Neural progenitor cell (in vitro differentiated cells): Measurements from ENCODE around the gene SLC25A34. TPM values are rescaled to one million over a fixed set of nuclear protein-coding genes. Genes with fewer than 3 reads are reported as not detected.

ENCODE experiments used
- DNase-seq: peaks from one replicate; pipeline ENCODE4 v3.0.0-alpha.2; 2016; ENCODE audit warnings: low spot score
- H2AFZ ChIP-seq: fragments of 200-600 bp; sonication (generic); replicated peaks from 2 replicates; pipeline ENCODE4 v1.6.1; 2016; ENCODE audit warnings: antibody characterized with exemption
- H3F3A ChIP-seq: fragments of 200-600 bp; sonication (generic); 2 replicates; pipeline ENCODE4 v1.6.1; 2016; ENCODE audit warnings: antibody characterized with exemption, low read depth
- H3K27ac ChIP-seq: fragments of 200-600 bp; sonication (generic); 2 replicates; pipeline ENCODE4 v1.5.1; 2016; ENCODE audit warnings: mild to moderate bottlenecking
- H3K27me3 ChIP-seq: fragments of 200-600 bp; sonication (generic); 2 replicates; pipeline ENCODE4 v1.6.1; 2016; ENCODE audit warnings: mild to moderate bottlenecking, moderate library complexity
- H3K36me3 ChIP-seq: fragments of 200-600 bp; sonication (generic); 2 replicates; pipeline ENCODE4 v1.5.1; 2016
- H3K4me1 ChIP-seq: fragments of 200-600 bp; sonication (generic); 2 replicates; pipeline ENCODE4 v1.6.1; 2016; ENCODE audit warnings: mixed run types
- H3K4me2 ChIP-seq: fragments of 200-600 bp; sonication (generic); 2 replicates; pipeline ENCODE4 v1.6.1; 2016
- H3K4me3 ChIP-seq: fragments of 200-600 bp; sonication (generic); 2 replicates; pipeline ENCODE4 v1.5.1; 2016
- H3K79me2 ChIP-seq: fragments of 200-600 bp; sonication (generic); 2 replicates; pipeline ENCODE4 v1.6.1; 2016; ENCODE audit warnings: low read depth
- H3K9ac ChIP-seq: fragments of 200-600 bp; sonication (generic); 2 replicates; pipeline ENCODE4 v1.6.1; 2016
- H3K9me3 ChIP-seq: fragments of 200-600 bp; sonication (generic); 2 replicates; pipeline ENCODE4 v1.5.1; 2016; ENCODE audit warnings: low read depth
- H4K20me1 ChIP-seq: fragments of 200-600 bp; sonication (generic); 2 replicates; pipeline ENCODE4 v1.6.1; 2016; ENCODE audit warnings: low read depth
- H3K27ac Mint-ChIP-seq: 3 replicates; pipeline ENCODE4 v1.8.0; 2021; ENCODE audit warnings: mixed read lengths
- H3K27me3 Mint-ChIP-seq: 2 replicates; pipeline ENCODE4 v1.8.0; 2022; ENCODE audit warnings: low read depth, mild to moderate bottlenecking, inconsistent platforms, moderate library complexity, mixed read lengths; ENCODE audit not compliant: insufficient read depth
- H3K36me3 Mint-ChIP-seq: 3 replicates; pipeline ENCODE4 v1.8.0; 2021; ENCODE audit warnings: mixed read lengths
- H3K4me1 Mint-ChIP-seq: 3 replicates; pipeline ENCODE4 v1.8.0; 2021; ENCODE audit warnings: mixed read lengths
- H3K4me3 Mint-ChIP-seq: 3 replicates; pipeline ENCODE4 v1.8.0; 2021; ENCODE audit warnings: mild to moderate bottlenecking, moderate library complexity, mixed read lengths
- H3K9me3 Mint-ChIP-seq: 3 replicates; pipeline ENCODE4 v1.8.0; 2020; ENCODE audit warnings: mixed read lengths
- EZH2 ChIP-seq: fragments of 200-600 bp; sonication (generic); IDR thresholded peaks from 2 replicates; pipeline ENCODE4 v1.6.1; 2017; ENCODE audit warnings: antibody characterized with exemption, mild to moderate bottlenecking, moderate library complexity
- EZH2phosphoT487 ChIP-seq: fragments of 200-600 bp; sonication (generic); IDR thresholded peaks from 2 replicates; pipeline ENCODE4 v1.6.1; 2017; ENCODE audit warnings: antibody characterized with exemption
- total RNA-seq: library from RNA; depleted of rRNA; stranded (reverse); fragments of >200 nt; gene quantifications from 2 replicates; pipeline ENCODE4 v1.2.3, GENCODE V29; 2015; ENCODE audit warnings: low replicate concordance
- TF ChIP-seq, protein P1 (sequence below): fragments of 200-600 bp; sonication (generic); IDR thresholded peaks from 2 replicates; pipeline ENCODE4 v1.5.1; 2017; ENCODE audit warnings: antibody characterized with exemption, mild to moderate bottlenecking

Gene SLC25A34
- total RNA-seq, 1 donor from 2014 or later: 0.34 TPM

DNA sequence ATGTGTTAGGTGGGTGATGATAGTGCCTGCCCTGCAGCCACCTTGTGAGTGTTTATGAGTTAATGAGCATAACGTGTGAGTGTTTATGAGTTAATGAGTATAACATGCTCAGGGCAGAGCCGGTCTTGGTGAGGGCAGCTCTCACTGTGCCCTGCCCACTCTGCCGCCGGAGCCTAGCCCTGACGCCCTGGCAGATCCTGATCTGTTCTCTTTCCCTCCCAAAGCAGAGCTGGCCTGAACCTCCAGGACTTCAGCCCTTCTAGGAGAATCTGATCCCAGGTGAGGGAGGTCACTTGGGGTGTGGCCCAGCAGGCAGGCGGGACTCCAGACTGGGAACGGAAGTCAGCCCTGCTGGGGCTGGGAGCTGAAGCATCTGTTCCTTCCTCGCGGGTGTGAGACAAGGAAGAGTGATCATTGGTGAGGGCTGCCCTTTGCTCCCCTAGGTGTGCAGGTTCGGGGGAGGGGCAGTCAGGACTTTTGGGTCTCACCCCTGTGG lies 28.3 kb downstream of the SLC25A34 start:
- Histone ChIP-seq H3K79me2 (no peaks in the 10 kb centered on the region), H3K4me3 (no peak overlapping the region), H3F3A (peaks cover 21% of the 10 kb centered on the region), H3K9ac (no peak overlapping the region), H3K36me3 (no peaks in the 10 kb centered on the region), H3K4me2 (no peak overlapping the region), H3K9me3 (no peaks in the 10 kb centered on the region), H3K4me1 (peaks cover 14% of the 10 kb centered on the region), H2AFZ (no peak overlapping the region), H4K20me1 (peaks cover 3% of the 10 kb centered on the region), H3K27ac (no peak overlapping the region), H3K27me3 (peaks cover 11% of the 10 kb centered on the region)
- no peak for DNase-seq
- H3K9me3 Mint-ChIP-seq: no peaks in the 10 kb centered on the region
- no peaks in the 10 kb centered on the region for H3K36me3 Mint-ChIP-seq
- peaks cover 16% of the 10 kb centered on the region for H3K4me1 Mint-ChIP-seq
- no peak for TF ChIP-seq EZH2phosphoT487
- TF ChIP-seq, protein P1, sequence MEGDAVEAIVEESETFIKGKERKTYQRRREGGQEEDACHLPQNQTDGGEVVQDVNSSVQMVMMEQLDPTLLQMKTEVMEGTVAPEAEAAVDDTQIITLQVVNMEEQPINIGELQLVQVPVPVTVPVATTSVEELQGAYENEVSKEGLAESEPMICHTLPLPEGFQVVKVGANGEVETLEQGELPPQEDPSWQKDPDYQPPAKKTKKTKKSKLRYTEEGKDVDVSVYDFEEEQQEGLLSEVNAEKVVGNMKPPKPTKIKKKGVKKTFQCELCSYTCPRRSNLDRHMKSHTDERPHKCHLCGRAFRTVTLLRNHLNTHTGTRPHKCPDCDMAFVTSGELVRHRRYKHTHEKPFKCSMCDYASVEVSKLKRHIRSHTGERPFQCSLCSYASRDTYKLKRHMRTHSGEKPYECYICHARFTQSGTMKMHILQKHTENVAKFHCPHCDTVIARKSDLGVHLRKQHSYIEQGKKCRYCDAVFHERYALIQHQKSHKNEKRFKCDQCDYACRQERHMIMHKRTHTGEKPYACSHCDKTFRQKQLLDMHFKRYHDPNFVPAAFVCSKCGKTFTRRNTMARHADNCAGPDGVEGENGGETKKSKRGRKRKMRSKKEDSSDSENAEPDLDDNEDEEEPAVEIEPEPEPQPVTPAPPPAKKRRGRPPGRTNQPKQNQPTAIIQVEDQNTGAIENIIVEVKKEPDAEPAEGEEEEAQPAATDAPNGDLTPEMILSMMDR: no peak
- TF ChIP-seq EZH2: no peak
- peaks cover 8% of the 10 kb centered on the region for H3K27me3 Mint-ChIP-seq
- no peak overlapping the region for H3K4me3 Mint-ChIP-seq
- no peak overlapping the region for H3K27ac Mint-ChIP-seq

- Mint-ChIP-seq H3K4me3 (no peak overlapping the region), H3K36me3 (no peaks in the 10 kb centered on the region), H3K9me3 (no peaks in the 10 kb centered on the region), H3K27me3 (peaks cover 5% of the 10 kb centered on the region), H3K27ac (peak overlapping the region; percentile 66), H3K4me1 (peaks cover 13% of the 10 kb centered on the region)
- Histone ChIP-seq H3F3A (peaks cover 15% of the 10 kb centered on the region), H3K4me2 (no peak overlapping the region), H3K4me1 (peaks cover 9% of the 10 kb centered on the region), H3K27me3 (peaks cover 5% of the 10 kb centered on the region), H4K20me1 (peaks cover 3% of the 10 kb centered on the region), H3K4me3 (no peak overlapping the region), H3K9ac (no peak overlapping the region), H3K79me2 (no peaks in the 10 kb centered on the region), H3K36me3 (no peaks in the 10 kb centered on the region), H2AFZ (no peak overlapping the region), H3K9me3 (no peaks in the 10 kb centered on the region), H3K27ac (no peak overlapping the region)
- no peak for DNase-seq
- TF ChIP-seq EZH2 (no peak), EZH2phosphoT487 (no peak)
- TF ChIP-seq, protein P1: no peak
These were observed 28.8 kb downstream of the SLC25A34 start for GRCh38 chr1:15764890-15765289.

- no peaks in the 10 kb centered on the region for H3K36me3 Mint-ChIP-seq
- peaks cover 3% of the 10 kb centered on the region for H3K27me3 Mint-ChIP-seq
- no peaks in the 10 kb centered on the region for H3K27me3 ChIP-seq
- H3K9me3 ChIP-seq: no peaks in the 10 kb centered on the region
- peaks cover 11% of the 10 kb centered on the region for H3K4me1 Mint-ChIP-seq
- no peak overlapping the region for H2AFZ ChIP-seq
- H3K4me1 ChIP-seq: peaks cover 5% of the 10 kb centered on the region
- H4K20me1 ChIP-seq: peaks cover 3% of the 10 kb centered on the region
- TF ChIP-seq, protein P1: no peak
- peak overlapping the region; percentile 33 for H3K4me3 Mint-ChIP-seq
- H3K4me2 ChIP-seq: no peak overlapping the region
- no peak overlapping the region for H3K4me3 ChIP-seq
- no peaks in the 10 kb centered on the region for H3K79me2 ChIP-seq
- no peaks in the 10 kb centered on the region for H3K9me3 Mint-ChIP-seq
- H3K9ac ChIP-seq: no peak overlapping the region
- H3K36me3 ChIP-seq: no peaks in the 10 kb centered on the region
- peak overlapping the region; percentile 66 for H3K27ac Mint-ChIP-seq
- H3F3A ChIP-seq: peaks cover 10% of the 10 kb centered on the region
- H3K27ac ChIP-seq: no peak overlapping the region
- no peak for DNase-seq
These were observed 29.6 kb downstream of the SLC25A34 start for GRCh38 chr1:15765495-15766194.
